PFSK-1 (cell line): ENCODE results near the gene NARS2.

Source experiments
- FOXP2 ChIP-seq: optimal IDR thresholded peaks from 2 replicates; pipeline ENCODE3; 2011; ENCODE audit warnings: borderline replicate concordance, control low read depth, inconsistent platforms; ENCODE audit not compliant: insufficient read depth; ENCODE audit errors: extremely low read length, extremely low read depth
- POLR2AphosphoS5 ChIP-seq: IDR thresholded peaks from 2 replicates; pipeline ENCODE4 v1.6.1; 2012; ENCODE audit warnings: low read depth, mild to moderate bottlenecking, control low read depth, low read length, moderate library complexity
- REST ChIP-seq, 2 experiments: IDR thresholded peaks; 2 replicates each; pipeline versions ENCODE4 v1.6.1 to v1.8.0; 2011 to 2012; ENCODE audit warnings: low read depth in 2 of 2, low read length in 2 of 2, control low read depth in 1 of 2, inconsistent platforms in 1 of 2, mild to moderate bottlenecking in 1 of 2, moderate library complexity in 1 of 2; ENCODE audit not compliant: insufficient read depth in 1 of 2
- SIN3A ChIP-seq: IDR thresholded peaks from 2 replicates; pipeline ENCODE4 v1.6.1; 2012; ENCODE audit warnings: mild to moderate bottlenecking, low read length, moderate library complexity, borderline replicate concordance; ENCODE audit not compliant: insufficient read depth
- TAF1 ChIP-seq: IDR thresholded peaks from 2 replicates; pipeline ENCODE4 v1.6.1; 2012; ENCODE audit warnings: low read length, control low read depth, borderline replicate concordance; ENCODE audit not compliant: insufficient read depth

DNA sequence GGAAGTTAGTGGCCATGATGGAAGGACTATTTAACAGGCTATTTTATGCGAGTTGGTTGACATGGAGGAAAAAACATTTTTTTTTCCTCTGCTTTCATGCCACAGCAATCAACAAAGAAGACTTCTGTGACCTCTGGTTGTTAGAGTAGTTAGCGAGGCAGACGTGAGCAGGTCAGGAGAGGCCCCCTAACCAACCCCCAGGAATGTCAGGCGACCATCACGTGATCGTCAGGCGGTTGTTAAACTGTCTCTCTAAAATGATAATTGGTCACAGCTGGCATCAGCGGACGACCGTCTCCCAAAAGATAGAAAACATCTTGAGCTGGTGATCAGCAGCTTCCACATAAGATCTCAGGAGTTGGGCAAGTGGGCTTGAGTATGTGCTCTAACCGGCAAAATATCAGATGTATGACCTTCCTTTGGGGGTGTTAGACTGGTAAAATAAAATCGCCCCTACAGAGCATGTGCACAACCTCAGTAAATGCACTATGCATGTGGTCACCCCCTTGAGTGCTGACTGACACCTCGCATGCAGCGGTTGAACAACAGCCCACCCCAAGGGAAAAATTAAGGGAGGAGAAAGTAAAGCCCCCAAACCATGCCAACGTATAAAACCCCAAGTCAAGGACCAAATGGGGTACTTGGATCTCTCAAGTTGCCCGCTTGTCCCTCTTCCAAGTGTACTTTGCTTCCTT is 20.9 kb upstream of the NARS2 start:
- TF ChIP-seq FOXP2: no peak
- no peak for TF ChIP-seq REST (IDR thresholded peaks at IDR 0.05; ENCODE audit: insufficient read depth in 1 of 2, low read depth in 2 of 2, low read length in 2 of 2)
- no peak for TF ChIP-seq POLR2AphosphoS5
- TF ChIP-seq SIN3A: no peak
- no peak for TF ChIP-seq TAF1
